Spleen (tissue), 11 donors: Measurements from ENCODE around the gene SORCS1. TPM values are rescaled to one million over a fixed set of nuclear protein-coding genes. Genes with fewer than 3 reads are reported as not detected.

Source experiments
- DNase-seq: peaks from one replicate; pipeline ENCODE4 v3.0.0-alpha.2; 2020
- H3K27ac ChIP-seq, 8 donors: fragments of 200-600 bp; sonication (generic) in 7 of 8; 1 replicate in 4 of 8; 2 replicates in 4 of 8; pipeline versions ENCODE4 v1.5.0 to v1.8.0; 2016 to 2021; ENCODE audit warnings: inconsistent platforms in 4 of 8, mild to moderate bottlenecking in 4 of 8, moderate library complexity in 1 of 8
- H3K27me3 ChIP-seq, 7 donors: fragments of 200-600 bp; sonication (generic) in 6 of 7; replicated peaks in 1 of 7; 1 replicate in 4 of 7; 2 replicates in 3 of 7; pipeline versions ENCODE4 v1.5.0 to v1.8.0; 2016 to 2021; ENCODE audit warnings: inconsistent platforms in 3 of 7, mild to moderate bottlenecking in 1 of 7
- H3K36me3 ChIP-seq, 6 donors: fragments of 200-600 bp; sonication (generic) in 5 of 6; 1 replicate in 4 of 6; 2 replicates in 2 of 6; pipeline versions ENCODE4 v1.5.0 to v1.8.0; 2016 to 2021; ENCODE audit warnings: inconsistent platforms in 2 of 6
- H3K4me1 ChIP-seq, 6 donors: fragments of 200-600 bp; sonication (generic) in 5 of 6; 1 replicate in 3 of 6; 2 replicates in 3 of 6; pipeline versions ENCODE4 v1.5.0 to v1.8.0; 2016 to 2021; ENCODE audit warnings: inconsistent platforms in 3 of 6
- H3K4me3 ChIP-seq, 8 donors: fragments of 200-600 bp; sonication (generic) in 7 of 8; 1 replicate in 4 of 8; 2 replicates in 4 of 8; pipeline versions ENCODE4 v1.5.0 to v1.8.0; 2016 to 2021; ENCODE audit warnings: inconsistent platforms in 4 of 8, mild to moderate bottlenecking in 4 of 8, moderate library complexity in 2 of 8
- H3K9me3 ChIP-seq, 8 donors: fragments of 200-600 bp; sonication (generic) in 7 of 8; 1 replicate in 4 of 8; 2 replicates in 4 of 8; pipeline versions ENCODE4 v1.5.0 to v1.8.0; 2016 to 2021; ENCODE audit warnings: inconsistent platforms in 4 of 8
- CTCF ChIP-seq, 11 experiments: fragments of 200-600 bp in 7 of 11; fragments of 450-650 bp in 4 of 11; sonication (generic) in 4 of 11; IDR thresholded peaks in 8 of 11; conservative IDR thresholded peaks in 3 of 11; 1 replicate in 7 of 11; 2 replicates in 4 of 11; pipeline versions ENCODE4 v1.4.0 to v1.8.0; 2016 to 2021; ENCODE audit warnings: antibody characterized with exemption in 11 of 11, inconsistent platforms in 4 of 11, mild to moderate bottlenecking in 1 of 11
- POLR2A ChIP-seq, 3 donors: fragments of 450-650 bp; IDR thresholded peaks; one replicate each; pipeline ENCODE4 v1.5.1; 2017; ENCODE audit warnings: antibody characterized with exemption in 3 of 3, mild to moderate bottlenecking in 1 of 3
- POLR2AphosphoS5 ChIP-seq, 3 donors: sonication (generic); formaldehyde crosslinking; IDR thresholded peaks; one replicate each; pipeline ENCODE4 v1.5.1; 2017; ENCODE audit warnings: antibody characterized with exemption in 3 of 3
- WGBS, 5 donors: extraction: QIAGEN DNeasy Blood & Tissue Kit in 3 of 5; methylation state at CpG; one replicate each; pipeline versions ENCODE4 v1.1.5 to v1.1.7; 2013 to 2018; 5-methylcytosine and 5-hydroxymethylcytosine counted together
- intact Hi-C: fragments of 100-400 bp; cut with DNase I; formaldehyde crosslinking; loops from one replicate; pipeline ENCODE4 v1.15.0; 2023; ENCODE audit warnings: low total_unique reads
- polyA plus RNA-seq, 3 donors: library from polyadenylated mRNA; stranded (reverse); fragments of 200-250 nt; gene quantifications; one replicate each; pipeline ENCODE4 v1.2.1, GENCODE V29; 2013
- total RNA-seq, 7 donors: library from RNA; depleted of rRNA in 3 of 7; stranded (reverse); fragments of >200 nt in 3 of 7; fragmentation: NEBNext Ultra II Directional in 4 of 7; extraction: Animal tissue kit (Norgen Biotek cat#: 25700) in 4 of 7; gene quantifications; one replicate each; pipeline versions ENCODE4 v1.1.0 to v1.2.1, GENCODE V29; 2016 to 2021
- donor health status: healthy with polysubstance abuse.
- donor health status: DM: no; HTN: no; CAD: no; lungs with moderate emphysema.
- donor health status: DM: no; HTN: no; CAD: no.
- donor health status: Bipolar disorder and iron deficiency.
- donor health status: healthy.
- donor health status: DM: no; HTN: no; CAD: no.
- donor health status: DM: yes; HTN: yes; CAD: no.

Gene SORCS1
- total and polyA plus RNA-seq, 10 donors = 0.67 to 2.7 (median 1.6) TPM

- Histone ChIP-seq H3K27me3 (no peaks in the 10 kb centered on the region), H3K4me1 (no peaks in the 10 kb centered on the region), H3K4me3 (no peak overlapping the region), H3K9me3 (peaks cover 0 to 10% (median 5%) of the 10 kb centered on the region in 8 donors), H3K27ac (no peak overlapping the region), H3K36me3 (no peaks in the 10 kb centered on the region)
- 89 to 92% (median 90%) methylated on average over 4 of the region's 4 CpGs for WGBS, 5 donors
- no peak for DNase-seq
- TF ChIP-seq POLR2AphosphoS5 (IDR thresholded peaks at IDR 0.05) (no peak), POLR2A (IDR thresholded peaks at IDR 0.05) (no peak), CTCF (IDR thresholded peaks at IDR 0.05 in 8 of 11, conservative IDR thresholded peaks at IDR 0.05 in 3 of 11) (no peak)
- intact Hi-C loops = no loop called here
Observed at GRCh38 chr10:106802949-106803348, 361.6 kb downstream of the SORCS1 start.

GRCh38 chr10:106799776-106800175, 364.7 kb downstream of the SORCS1 start:
- Histone ChIP-seq H3K27ac (no peak overlapping the region), H3K27me3 (no peaks in the 10 kb centered on the region), H3K36me3 (no peaks in the 10 kb centered on the region), H3K4me1 (no peaks in the 10 kb centered on the region), H3K4me3 (no peak overlapping the region), H3K9me3 (peaks cover 0 to 12% (median 5%) of the 10 kb centered on the region in 8 donors)
- no peak for DNase-seq
- no peak for TF ChIP-seq POLR2AphosphoS5 (IDR thresholded peaks at IDR 0.05)
- no peak for TF ChIP-seq POLR2A (IDR thresholded peaks at IDR 0.05)
- no peak for TF ChIP-seq CTCF (IDR thresholded peaks at IDR 0.05 in 8 of 11, conservative IDR thresholded peaks at IDR 0.05 in 3 of 11)
- intact Hi-C loops = no loop called here
- 45 to 78% (median 74%) methylated on average over 1 of the region's 1 CpG for WGBS, 5 donors

- 8 to 27% (median 11%) methylated on average over 4 of the region's 4 CpGs for WGBS, 5 donors
- Histone ChIP-seq H3K27me3 (no peaks in the 10 kb centered on the region), H3K36me3 (no peaks in the 10 kb centered on the region), H3K9me3 (peaks cover 0 to 12% (median 5%) of the 10 kb centered on the region in 8 donors), H3K4me3 (no peak overlapping the region), H3K4me1 (no peaks in the 10 kb centered on the region), H3K27ac (no peak overlapping the region)
- intact Hi-C loops = no loop called here
- TF ChIP-seq CTCF (IDR thresholded peaks at IDR 0.05 in 8 of 11, conservative IDR thresholded peaks at IDR 0.05 in 3 of 11) (peak in 7 of 11 experiments; percentile 30 to 51 (median 43)), POLR2AphosphoS5 (IDR thresholded peaks at IDR 0.05) (no peak), POLR2A (IDR thresholded peaks at IDR 0.05) (no peak)
- no peak for DNase-seq
Observed at GRCh38 chr10:106795619-106796018, 368.9 kb downstream of the SORCS1 start.

- H3K27me3 ChIP-seq = no peaks in the 10 kb centered on the region
- H3K4me1 ChIP-seq = no peaks in the 10 kb centered on the region
- no peak overlapping the region for H3K4me3 ChIP-seq
- TF ChIP-seq CTCF (IDR thresholded peaks at IDR 0.05 in 8 of 11, conservative IDR thresholded peaks at IDR 0.05 in 3 of 11) = no peak
- no peak for TF ChIP-seq POLR2AphosphoS5 (IDR thresholded peaks at IDR 0.05)
- no peak for TF ChIP-seq POLR2A (IDR thresholded peaks at IDR 0.05)
- WGBS, 5 donors = 39 to 66% (median 54%) methylated on average over 1 of the region's 1 CpG
- no peaks in the 10 kb centered on the region for H3K36me3 ChIP-seq
- H3K27ac ChIP-seq = no peak overlapping the region
- intact Hi-C loops = no loop called here
- no peak for DNase-seq
- H3K9me3 ChIP-seq = peaks cover 0 to 6% (median 1%) of the 10 kb centered on the region in 8 donors
Observed at GRCh38 chr10:106793617-106794016, 370.9 kb downstream of the SORCS1 start.
